Stimulated activated CD8-positive, alpha-beta memory T cell treated with anti-CD3 and anti-CD28 coated beads, Interleukin-12 subunit alpha, Interleukin-12 subunit beta, amount 100 ng/mL, for 4 hours (primary cell): ENCODE measurements around the gene OR5K4.

Experiments
- DNase-seq: peaks from one replicate; pipeline ENCODE4 v3.0.0-alpha.2; 2020; ENCODE audit warnings: low read depth

The OR5K4 gene, protein sequence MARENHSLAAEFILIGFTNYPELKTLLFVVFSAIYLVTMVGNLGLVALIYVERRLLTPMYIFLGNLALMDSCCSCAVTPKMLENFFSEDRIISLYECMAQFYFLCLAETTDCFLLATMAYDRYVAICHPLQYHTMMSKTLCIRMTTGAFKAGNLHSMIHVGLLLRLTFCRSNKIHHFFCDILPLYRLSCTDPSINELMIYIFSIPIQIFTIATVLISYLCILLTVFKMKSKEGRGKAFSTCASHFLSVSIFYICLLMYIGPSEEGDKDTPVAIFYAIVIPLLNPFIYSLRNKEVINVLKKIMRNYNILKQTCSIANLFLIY

DNA sequence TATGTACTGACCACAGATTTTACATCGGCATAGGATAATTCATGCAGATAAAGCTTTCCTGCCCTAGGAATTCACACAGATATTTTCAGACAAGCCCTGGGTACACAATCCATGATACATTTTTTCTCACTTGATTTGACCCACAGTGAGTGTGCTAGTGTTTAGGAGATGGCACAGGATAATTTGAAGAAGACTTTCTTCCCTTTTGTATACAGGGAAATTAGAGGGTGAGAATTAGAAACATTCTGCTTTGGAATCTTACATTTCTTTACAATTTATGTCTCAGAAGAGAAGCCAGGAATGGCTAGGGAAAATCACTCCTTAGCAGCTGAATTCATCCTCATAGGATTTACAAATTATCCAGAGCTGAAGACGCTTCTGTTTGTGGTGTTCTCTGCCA lies at the start of gene OR5K4:
Gene OR5K4 (plus strand): TSS at position 301 of the 400 bp plus-strand sequence. CDS start 0 bp downstream, at position 301.
- no peak for DNase-seq

DNA sequence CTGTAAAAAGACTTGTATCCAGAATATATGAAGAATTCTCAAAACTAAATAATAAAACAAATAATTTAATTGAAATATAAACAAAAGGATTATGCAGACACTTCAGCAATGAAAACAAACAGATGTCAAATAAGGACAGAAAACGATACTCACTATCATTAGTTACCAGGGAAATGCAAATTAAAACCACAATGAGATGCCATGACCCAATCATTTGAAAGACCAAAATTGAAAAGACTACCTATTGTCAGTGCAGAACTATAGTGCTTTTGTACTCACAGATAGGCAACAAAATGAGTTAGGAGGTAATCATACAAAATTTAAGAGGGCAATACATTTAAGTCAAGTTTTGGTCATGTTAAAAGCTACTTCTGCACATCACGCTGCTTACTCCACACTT lies 31.6 kb upstream of the OR5K4 start:
- no peak for DNase-seq

DNA sequence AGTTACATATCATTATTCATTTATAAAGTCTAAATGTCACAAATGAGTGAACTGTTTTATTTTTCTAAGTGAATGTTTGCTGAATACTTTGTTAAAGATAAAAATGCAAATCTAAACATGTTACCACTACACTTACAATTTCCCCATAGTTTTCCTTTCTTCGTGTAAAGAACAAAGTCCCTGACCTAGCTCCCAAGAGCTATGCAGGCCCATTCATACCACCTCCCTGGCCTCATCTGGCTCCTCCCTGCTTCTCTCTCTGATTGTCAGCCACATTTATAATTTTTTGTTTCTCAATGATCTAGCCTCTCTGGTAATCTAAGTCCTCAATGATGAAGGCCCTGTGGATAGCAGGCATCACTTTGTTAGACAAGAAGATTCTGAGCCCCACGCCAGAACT lies 31.0 kb upstream of the OR5K4 start:
- DNase-seq: no peak

DNA sequence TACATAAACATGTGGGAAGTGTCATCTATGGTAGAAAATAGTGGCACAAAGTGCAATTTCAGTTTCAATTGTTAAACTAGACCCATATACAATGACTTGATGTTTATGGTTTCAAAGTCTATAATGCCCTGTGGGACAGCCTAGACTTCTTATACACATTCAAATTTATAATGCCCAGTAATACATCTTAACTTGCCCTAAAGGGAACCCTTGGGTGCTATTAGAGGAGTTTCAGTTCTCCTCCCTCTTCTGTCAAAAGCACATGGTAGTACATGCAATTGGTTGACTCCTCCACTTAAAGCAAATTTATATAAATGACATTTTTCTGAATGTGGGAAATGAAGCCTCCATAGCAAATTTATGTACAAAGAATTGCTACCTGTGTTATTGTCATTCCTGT lies 30.2 kb upstream of the OR5K4 start:
- no peak for DNase-seq

DNA sequence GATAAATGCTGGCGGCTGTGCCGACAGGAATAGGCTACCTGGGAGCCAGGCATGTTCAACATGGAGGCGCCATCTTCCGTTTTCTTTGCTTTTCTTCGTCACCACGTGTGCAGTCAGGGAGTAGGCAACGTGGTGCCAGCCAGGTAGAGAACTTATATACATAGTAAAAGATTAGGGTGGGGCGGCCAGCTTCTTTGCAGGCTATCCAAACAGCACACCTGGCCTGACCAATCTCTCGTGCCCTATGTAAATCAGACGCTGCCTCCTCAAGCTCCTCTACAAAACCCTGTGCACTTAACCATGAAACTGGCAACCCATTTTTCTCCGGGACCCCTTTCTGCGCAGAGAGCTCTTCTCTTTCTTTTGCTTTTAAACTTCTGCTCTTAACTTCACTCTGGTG lies 28.6 kb upstream of the OR5K4 start:
- no peak for DNase-seq

DNA sequence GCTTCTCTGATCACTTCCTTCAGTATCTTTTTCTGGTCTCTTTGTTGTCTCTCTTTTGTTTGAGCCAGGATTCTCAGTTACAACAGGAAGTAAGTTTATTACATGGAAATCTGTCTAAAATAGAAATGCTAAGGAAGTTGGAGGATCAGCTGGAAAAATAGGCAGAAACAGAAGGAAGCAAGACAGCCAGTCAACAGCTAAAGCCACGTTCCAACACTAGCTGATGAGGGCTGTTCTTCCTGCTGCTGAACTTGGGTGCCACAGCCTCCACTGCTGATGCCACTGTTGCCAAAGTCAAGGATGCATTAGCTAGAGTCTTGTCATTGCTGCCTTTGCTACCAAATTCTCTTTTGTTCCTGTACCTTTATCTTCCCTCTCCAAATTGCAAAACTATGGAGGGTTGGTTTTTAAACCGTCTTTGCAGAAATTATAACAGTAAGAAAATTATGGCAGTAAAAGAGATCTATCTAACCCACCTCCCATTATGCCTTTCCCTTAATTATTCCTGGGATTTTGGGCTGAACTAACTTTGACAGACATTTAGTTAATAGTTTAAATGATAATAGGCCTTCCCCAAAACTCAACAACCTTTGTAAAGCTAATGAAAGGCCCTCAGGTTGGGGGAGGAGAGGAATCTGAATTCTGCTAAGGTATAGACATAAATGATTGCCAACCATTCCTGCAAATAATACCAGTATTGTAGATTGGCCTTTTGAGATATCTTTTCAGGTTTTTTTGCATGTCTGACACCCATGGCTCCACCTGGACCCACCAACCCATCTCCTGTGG lies 27.4 kb upstream of the OR5K4 start:
- DNase-seq: no peak

DNA sequence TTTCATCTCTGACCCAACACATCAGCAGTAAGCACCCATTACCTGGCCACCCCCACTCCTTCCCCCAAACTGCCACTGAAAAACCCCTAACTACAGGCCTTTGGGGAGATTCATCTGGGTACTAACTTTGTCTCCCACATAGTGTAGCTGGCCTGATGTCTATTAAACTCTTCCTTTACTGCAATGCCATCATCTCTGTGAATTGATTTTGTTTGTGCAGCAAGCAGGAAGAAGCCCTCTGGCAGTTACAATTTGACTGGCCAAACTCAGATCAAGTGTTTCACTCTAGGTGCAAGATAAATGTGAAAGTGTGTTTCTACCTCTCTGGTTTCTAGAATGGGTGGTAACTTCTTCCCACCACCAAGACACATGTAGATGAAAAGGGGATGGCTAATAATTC lies 26.7 kb upstream of the OR5K4 start:
- no peak for DNase-seq

DNA sequence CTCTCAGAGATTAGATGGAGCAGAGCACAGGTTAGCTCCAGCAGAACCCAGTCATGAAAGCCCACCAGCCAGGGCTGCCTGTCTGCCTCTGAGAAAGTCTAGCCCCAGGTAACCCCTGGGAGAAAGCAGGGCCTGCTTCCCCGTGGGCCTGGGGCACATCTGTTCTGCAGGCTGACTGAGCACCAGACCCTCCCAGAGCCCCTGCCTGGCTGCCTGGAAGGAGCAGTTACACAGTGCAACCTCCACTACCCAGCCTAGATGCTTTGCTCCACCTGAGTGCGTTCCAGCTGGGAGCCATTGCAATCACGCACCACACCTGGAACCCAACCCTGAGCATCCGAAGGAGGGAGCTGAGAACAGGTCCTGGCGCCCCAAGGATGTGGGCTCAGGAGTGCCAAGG lies 24.7 kb upstream of the OR5K4 start:
- no peak for DNase-seq

DNA sequence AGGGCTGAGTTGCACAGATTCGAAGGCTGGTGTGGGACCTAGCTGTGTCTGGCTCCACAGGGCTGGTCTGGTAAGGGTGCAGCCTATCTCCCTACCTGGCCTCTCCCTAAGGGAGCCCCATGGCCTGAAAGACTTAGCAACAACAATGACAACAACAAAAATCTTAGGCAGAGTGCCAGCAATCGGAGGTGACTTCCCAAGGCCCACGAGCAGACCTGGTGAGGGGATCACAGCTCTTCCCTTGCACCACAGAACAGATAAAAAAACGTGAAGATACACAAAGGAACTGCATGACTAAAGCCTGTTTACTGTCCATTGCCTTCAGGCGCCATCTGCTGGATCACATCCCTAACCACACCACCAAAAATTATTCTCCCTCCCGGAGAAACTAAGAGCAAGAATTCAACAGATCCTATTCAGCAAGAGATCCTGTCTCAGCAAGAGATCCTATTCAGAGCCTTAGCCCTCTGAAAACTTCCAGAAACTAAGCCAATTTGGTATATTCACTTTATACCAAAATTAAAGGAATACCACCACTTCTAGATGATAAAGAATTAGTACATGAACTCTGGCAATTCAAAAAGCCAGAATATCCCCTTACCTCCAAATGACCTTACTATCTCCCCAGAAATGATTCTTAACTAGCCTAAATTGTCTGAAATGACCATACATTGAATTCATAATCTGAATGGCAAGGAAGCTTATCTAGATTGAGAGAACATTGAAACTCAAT lies 24.1 kb upstream of the OR5K4 start:
- DNase-seq: no peak

DNA sequence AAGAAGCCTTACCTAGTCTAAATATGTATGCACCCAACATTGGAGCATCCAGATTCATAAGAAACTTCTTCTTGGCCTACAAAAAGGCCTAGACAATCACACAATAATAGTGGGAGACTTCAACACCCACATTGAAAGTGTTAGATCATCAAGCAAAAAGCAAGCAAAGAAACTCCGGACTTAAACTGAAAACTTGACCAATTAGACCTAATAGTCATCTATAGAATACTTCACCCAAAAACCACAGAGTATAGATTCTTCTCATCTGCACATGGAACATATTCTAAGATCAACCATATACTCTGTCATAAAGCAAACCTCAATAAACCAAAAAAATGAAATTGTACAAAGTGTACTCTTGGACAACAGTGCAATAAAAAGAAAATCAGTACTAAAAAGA lies 22.3 kb upstream of the OR5K4 start:
- DNase-seq: no peak

DNA sequence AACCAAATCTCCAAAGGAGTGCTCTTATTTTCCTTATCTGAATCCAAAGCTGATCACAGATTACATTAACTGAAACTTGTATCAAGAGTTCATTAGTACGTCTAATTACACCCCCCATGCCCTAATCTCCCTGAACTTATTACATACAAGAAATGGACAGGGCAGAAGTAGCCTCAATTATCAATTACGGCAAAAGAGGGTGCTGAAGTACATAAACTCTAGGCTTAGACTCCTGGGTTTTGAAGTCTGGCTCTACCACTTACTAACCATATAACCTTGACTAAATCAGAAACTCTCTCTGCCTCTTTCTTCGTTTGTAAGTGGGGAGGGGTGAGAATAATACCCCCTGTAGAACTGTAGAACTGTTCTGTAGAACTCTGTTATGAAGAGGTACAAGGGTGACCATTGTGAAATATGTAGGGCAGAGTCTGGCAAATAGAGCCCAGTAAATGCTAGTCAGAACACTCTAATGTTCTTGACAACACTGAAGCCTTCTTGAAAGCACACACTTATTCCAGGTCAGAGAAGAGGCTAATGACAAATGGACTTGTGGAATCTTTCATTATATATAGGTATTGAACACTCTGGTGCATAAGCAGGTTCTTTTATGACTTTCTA lies 19.6 kb upstream of the OR5K4 start:
- DNase-seq: no peak

DNA sequence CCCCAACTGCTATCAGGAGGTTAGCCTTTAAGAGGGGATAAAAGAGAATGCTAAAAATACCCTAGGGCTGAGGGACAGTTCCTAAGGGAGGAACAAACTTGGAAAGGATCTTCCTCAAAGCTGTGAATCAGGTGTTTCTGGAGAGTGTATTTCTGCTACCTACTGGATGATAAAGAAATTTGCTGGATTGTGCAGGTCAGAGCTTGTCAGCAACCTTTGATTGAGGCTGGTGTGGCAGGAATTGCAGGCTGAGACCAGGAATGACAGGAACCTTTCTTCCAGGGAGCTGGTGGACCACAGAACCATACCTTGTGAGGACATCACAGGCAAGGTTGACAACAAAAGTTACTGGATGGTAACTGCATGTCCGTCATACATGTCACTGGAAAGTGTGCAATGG lies 14.6 kb upstream of the OR5K4 start:
- no peak for DNase-seq

DNA sequence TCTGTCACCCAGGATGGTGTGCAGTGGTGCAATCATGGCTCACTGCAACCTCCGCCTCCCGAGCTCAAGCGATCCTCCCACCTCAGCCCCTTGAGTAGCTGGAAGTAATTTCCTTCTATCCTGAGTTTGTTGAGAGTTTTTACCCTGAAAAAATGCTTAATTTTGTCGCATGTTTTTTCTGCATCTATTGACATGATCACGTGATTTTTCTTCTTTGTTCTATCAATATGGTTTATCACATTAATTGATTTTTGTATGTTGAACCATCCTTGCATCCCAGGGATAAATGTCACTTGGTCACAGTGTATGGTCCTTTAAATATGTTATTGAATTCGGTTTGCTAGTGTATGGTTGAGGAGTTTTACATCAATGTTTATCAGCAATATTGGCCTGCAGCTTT lies 11.9 kb upstream of the OR5K4 start:
- DNase-seq: no peak

DNA sequence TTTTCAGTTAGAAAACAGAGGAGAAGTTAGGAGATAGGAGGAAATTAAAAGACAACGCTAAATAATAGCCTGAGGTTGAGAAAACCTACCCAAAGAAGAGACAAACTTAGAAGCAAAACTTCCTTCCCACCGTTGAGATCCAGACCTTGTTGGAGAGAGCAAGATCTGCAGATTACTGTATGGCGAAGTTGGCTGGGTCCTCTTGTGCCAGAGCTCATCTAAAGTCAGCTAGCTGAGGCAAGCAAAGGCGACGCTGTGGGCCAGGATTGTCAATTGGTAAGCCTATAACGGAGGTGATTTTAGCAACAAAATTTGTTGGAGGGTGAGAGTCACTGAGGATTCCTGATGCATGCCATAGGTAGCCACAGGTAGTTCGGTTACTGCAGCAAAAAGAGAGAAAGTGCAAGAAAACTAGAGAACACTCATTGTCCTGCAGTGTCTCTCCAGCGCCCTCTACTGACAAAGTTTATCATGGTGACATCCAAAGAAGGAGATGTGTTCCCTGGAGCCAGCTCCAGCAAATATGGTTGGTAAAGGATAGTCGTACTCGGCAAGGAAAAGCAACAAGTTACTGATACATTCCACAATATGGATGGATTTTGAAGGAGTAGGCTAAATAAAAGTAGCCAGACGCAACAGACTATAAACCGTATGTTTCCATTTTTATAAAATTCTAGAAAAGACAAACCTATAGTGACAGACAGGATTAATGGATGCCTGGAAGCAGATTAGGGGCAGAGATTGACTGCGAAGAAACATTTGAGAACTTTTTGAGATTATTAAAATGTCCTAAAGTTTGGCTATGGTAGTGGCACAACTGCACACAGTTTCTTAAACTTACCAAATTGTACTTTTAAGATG lies 9.8 kb upstream of the OR5K4 start:
- DNase-seq: no peak

DNA sequence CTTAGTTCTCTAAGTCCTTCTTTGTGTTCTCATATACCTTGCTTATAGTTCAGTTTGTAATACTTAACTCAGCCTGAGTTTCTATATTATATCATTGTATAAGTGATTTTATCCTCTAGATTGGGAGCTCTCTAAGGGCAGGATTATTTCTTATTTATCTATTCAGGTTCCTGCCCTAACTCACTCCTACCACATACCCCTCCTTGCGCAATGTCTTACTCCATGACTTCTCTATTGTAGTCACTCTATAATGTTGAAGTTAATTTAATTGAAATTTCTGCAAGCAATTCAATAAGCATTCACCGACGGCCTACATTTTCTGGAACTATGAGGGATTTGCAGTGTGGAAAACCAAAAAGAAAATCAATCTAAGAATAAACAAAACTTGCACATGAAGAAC lies 3.6 kb upstream of the OR5K4 start:
- no peak for DNase-seq

DNA sequence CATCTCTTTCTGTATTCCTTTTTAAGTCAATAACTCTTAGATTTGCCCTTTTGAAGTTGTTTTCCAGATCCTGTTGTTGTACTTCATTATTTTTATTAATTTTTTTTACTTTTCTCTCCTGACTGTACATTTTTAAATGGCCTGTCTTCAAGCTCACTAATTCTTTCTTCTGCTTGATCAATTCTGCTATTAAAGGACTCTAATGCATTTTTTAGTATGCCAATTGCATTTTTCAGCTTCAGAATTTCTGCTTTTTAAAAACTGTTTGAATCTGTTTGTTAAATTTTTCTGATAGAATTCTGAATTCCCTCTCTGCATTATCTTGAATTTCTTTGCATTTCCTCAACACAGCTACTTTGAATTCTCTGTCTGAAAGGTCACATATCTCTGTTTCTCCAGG lies 5.6 kb downstream of the OR5K4 start:
- no peak for DNase-seq

DNA sequence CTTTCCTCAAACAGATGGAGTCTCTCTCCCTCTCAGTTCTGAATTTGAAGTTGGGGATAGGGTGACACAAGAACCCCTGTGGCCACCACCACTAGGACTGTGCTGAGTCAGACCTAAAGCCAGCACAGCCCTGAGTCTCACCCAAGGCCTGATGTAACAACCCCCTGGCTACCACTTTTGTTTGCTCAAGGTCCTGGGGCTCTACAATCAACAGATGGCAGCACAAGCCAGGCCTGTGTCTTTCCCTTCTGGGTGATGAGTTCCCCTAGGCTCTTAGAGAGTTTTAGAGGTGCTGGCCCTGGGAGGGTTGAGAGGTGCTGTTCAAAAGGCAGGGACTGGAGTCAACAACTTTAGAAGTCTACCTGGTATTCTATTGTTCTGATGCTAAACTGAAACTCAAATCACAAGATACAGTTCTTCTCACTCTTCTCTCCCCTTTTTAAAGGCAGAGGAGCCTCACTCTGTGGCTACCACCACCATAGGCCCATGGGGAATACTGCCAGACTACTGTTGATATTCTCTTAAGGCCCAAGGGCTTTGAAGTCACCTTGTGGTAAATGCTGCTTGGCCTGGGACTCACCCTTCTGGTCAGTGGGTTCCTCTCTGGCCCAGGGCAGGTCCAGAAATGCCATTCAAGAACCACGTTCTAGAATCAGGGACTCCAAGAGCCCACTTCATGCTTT lies 6.5 kb downstream of the OR5K4 start:
- no peak for DNase-seq

DNA sequence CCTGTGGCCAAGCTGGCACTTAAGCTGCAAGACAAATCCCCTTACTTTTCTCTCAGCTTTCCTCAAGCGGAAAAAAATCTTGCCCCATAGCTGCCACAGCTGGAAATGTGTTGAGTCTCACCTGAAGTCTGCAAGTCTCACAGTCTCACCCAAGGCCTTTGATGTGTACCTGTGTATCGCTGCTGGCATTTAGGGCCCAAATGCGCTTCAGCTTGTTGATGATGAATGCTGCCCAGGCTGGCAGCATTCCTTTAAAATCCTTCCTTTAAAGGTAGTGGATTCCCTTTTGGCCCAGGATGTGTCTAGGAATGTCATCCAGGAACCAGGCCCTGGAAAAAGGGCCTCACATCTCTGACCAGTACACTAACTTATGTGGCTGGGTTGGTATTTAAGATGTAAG lies 7.0 kb downstream of the OR5K4 start:
- no peak for DNase-seq

DNA sequence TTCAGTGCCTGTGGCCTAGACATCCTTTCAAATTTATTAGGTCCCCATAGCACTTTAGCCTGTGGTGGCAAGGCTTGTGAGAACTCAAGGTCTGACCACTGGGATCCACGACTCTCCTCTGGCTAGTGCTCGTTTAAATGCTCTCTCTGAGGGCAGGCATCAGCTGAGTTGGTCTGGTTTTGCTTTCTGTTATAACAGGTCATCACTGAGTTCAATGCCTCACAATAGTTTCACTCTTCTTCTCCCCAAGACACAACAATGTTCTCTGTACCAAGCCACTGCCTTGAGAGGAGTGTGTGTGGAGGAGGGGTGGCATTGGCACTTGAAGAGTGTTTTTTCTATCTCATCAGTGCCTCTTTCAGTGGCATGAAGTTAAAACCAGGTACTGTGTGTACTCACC lies 7.6 kb downstream of the OR5K4 start:
- DNase-seq: no peak

DNA sequence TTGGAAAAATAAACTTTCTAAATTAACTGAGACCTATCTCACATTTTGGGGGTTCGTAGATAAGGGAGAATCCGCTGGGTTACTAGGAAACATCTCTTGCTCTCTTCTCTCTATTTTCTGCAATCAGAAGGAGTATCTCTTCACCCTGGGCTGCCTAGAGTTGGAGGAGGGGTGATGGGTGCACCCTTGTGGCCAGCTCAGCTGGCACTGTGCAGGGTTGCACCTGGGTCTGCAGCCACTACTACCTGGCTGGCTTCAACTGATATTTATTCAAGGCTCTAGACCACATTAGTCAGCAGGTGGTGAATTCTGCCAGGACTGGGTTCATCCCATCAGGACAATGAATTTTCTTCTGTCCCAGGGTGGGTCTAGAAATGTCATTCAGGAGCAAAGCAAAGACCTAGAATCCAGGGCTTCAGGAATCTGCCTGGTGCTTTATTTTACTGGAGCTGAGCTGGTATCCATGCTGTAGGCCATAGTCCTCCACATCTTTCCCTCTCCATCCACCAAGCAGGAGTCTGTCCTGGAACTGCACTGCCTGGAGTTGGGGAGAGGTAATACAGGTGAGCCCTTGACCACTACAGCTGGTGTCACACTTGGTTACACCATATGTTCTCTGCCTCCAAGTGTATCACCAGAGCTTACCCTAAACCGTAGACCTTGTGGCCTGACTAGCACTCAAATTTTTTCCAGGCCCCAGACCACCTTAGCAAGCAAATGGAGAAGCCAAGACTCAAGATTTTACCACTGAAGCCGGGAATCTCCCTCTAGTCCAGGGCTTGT lies 14.0 kb downstream of the OR5K4 start:
- DNase-seq: no peak
